Adrenal gland (tissue), 12 donors: ENCODE measurements around the gene APMAP. TPM values are rescaled to one million over a fixed set of nuclear protein-coding genes. Genes with fewer than 3 reads are reported as not detected.

Experiments used
- DNase-seq, 7 donors: peaks; one replicate each; pipeline ENCODE4 v3.0.0-alpha.2; 2019 to 2020
- H3K27ac ChIP-seq, 5 donors: fragments of 200-600 bp; sonication (generic) in 4 of 5; 1 replicate in 3 of 5; 2 replicates in 2 of 5; pipeline versions ENCODE4 v1.5.1 to v1.8.0; 2016 to 2020; ENCODE audit warnings: mild to moderate bottlenecking in 1 of 5
- H3K27me3 ChIP-seq: fragments of 200-600 bp; 2 replicates; pipeline ENCODE4 v1.8.0; 2021
- H3K36me3 ChIP-seq, 2 donors: fragments of 200-600 bp; replicated peaks in 1 of 2; 1 replicate in 1 of 2; 2 replicates in 1 of 2; pipeline versions ENCODE4 v1.5.1 to v1.8.0; 2018 to 2022
- H3K4me1 ChIP-seq, 2 donors: fragments of 200-600 bp; replicated peaks in 1 of 2; 1 replicate in 1 of 2; 2 replicates in 1 of 2; pipeline versions ENCODE4 v1.5.1 to v1.8.0; 2018 to 2021
- H3K4me3 ChIP-seq, 4 donors: fragments of 200-600 bp; sonication (generic) in 3 of 4; one replicate each; pipeline ENCODE4 v1.5.1; 2016 to 2018
- H3K9me3 ChIP-seq, 3 donors: fragments of 200-600 bp; sonication (generic) in 1 of 3; replicated peaks in 1 of 3; 1 replicate in 2 of 3; 2 replicates in 1 of 3; pipeline versions ENCODE4 v1.5.1 to v1.8.0; 2016 to 2021
- POLR2A ChIP-seq, 2 donors: fragments of 450-650 bp; IDR thresholded peaks; one replicate each; pipeline ENCODE4 v1.6.1; 2017; ENCODE audit warnings: antibody characterized with exemption in 2 of 2, mild to moderate bottlenecking in 2 of 2, moderate library complexity in 1 of 2
- WGBS, 4 donors: extraction: QIAGEN DNeasy Blood & Tissue Kit in 2 of 4; methylation state at CpG; one replicate each; pipeline versions ENCODE4 v1.1.5 to v1.1.7; 2013 to 2017; 5-methylcytosine and 5-hydroxymethylcytosine counted together
- intact Hi-C, 2 donors: fragments of 100-400 bp; cut with DNase I; formaldehyde crosslinking; loops; one replicate each; pipeline versions ENCODE4 v1.14.1 to v1.15.0; 2022 to 2023
- polyA plus RNA-seq, 3 donors: library from polyadenylated mRNA; stranded (reverse); fragments of 200-250 nt in 2 of 3; fragments of 350-450 nt in 1 of 3; fragmentation: Illumina TruSeq in 1 of 3; extraction: RNeasy Lipid Tissue Mini Kit (QIAGEN cat#74804) in 1 of 3; gene quantifications; one replicate each; pipeline ENCODE4 v1.2.3, GENCODE V29; 2013 to 2014
- total RNA-seq, 9 donors: library from RNA; depleted of rRNA in 4 of 9; stranded (reverse); fragments of >200 nt in 4 of 9; fragments of 120-200 nt in 1 of 9; fragmentation: NEBNext Ultra II Directional in 1 of 9; extraction: Animal tissue kit (Norgen Biotek cat#: 25700) in 1 of 9; gene quantifications; one replicate each; pipeline versions ENCODE4 v1.1.0 to v1.2.4, GENCODE V29; 2013 to 2023
- TF ChIP-seq, protein P1 (sequence below), 6 experiments: fragments of 450-650 bp in 4 of 6; fragments of 200-600 bp in 2 of 6; sonication (generic) in 1 of 6; IDR thresholded peaks; 1 replicate in 5 of 6; 2 replicates in 1 of 6; pipeline versions ENCODE4 v1.5.1 to v1.8.0; 2016 to 2021; ENCODE audit warnings: antibody characterized with exemption in 6 of 6, mild to moderate bottlenecking in 2 of 6, moderate library complexity in 1 of 6
- donor health status: healthy with polysubstance abuse.
- donor health status: Bipolar disorder and iron deficiency.
- donor health status: DM: yes; HTN: yes; CAD: no.
- donor health status: DM: no; HTN: no; CAD: no.
- donor health status: DM: no; HTN: no; CAD: no.
- donor health status: DM: yes; HTN: yes; CAD: no.

The APMAP gene
- total and polyA plus RNA-seq, 12 donors: 30.3 to 110 (median 69.7) TPM

DNA sequence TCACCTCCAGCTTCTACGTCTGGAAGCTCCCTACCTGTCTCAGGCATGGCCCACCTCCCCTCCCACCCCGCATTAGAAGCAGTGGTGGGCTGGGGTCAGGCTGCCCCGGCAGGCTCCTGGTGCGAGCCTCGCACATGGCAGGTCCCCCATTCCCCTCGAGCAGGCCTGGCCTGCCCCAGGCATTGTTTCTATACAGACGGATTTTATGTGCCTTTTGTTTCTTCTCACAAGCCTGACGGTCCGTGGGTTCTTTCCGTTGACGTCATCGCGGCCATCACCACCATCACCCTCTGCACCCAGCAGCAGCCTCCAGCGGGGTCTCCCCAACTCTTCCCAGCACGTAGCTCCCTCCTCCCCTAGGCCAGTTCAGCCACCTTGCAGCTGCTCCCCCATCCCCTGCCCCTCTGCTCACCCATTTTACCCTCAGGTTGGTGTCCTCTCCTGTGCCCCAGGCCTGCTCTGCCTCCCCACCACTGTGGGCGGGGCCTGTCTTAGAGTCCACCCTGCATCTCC lies 38.9 kb downstream of the APMAP start:
- no peak overlapping the region for H3K4me3 ChIP-seq
- H3K4me1 ChIP-seq: no peaks in the 10 kb centered on the region
- H3K36me3 ChIP-seq: peaks cover 0 to 3% of the 10 kb centered on the region in 2 donors
- H3K27ac ChIP-seq: no peak overlapping the region
- no peaks in the 10 kb centered on the region for H3K9me3 ChIP-seq
- DNase-seq: peak in 2 of 7 donors; percentile 18 to 48
- no peaks in the 10 kb centered on the region for H3K27me3 ChIP-seq
- WGBS, 4 donors: 81 to 87% (median 83%) methylated on average over 16 of the region's 16 CpGs
- intact Hi-C loops: no loop called here
- TF ChIP-seq, protein P1, sequence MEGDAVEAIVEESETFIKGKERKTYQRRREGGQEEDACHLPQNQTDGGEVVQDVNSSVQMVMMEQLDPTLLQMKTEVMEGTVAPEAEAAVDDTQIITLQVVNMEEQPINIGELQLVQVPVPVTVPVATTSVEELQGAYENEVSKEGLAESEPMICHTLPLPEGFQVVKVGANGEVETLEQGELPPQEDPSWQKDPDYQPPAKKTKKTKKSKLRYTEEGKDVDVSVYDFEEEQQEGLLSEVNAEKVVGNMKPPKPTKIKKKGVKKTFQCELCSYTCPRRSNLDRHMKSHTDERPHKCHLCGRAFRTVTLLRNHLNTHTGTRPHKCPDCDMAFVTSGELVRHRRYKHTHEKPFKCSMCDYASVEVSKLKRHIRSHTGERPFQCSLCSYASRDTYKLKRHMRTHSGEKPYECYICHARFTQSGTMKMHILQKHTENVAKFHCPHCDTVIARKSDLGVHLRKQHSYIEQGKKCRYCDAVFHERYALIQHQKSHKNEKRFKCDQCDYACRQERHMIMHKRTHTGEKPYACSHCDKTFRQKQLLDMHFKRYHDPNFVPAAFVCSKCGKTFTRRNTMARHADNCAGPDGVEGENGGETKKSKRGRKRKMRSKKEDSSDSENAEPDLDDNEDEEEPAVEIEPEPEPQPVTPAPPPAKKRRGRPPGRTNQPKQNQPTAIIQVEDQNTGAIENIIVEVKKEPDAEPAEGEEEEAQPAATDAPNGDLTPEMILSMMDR (IDR thresholded peaks at IDR 0.05): no peak
- TF ChIP-seq POLR2A (IDR thresholded peaks at IDR 0.05): no peak

DNA sequence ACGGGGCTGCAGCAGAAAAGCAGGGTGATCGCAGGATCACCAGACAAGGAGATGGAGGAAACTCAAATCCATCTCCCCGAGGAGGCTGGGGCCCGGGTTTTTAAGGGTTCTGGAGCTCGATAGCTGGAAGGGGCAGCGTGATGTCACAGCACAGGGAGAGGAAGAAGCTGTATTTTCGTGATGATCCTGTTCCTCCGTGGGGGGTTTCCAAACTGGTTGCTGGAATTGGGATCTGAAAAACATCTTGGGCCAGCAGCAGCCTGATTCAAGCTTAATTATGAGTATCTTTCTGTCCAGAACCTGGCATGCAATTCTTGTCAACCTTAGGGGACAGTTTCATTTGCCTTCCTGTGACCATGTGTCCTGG lies 39.4 kb downstream of the APMAP start:
- Histone ChIP-seq H3K9me3 (no peaks in the 10 kb centered on the region), H3K27me3 (no peaks in the 10 kb centered on the region), H3K27ac (no peak overlapping the region), H3K4me1 (no peaks in the 10 kb centered on the region), H3K4me3 (no peak overlapping the region), H3K36me3 (no peaks in the 10 kb centered on the region)
- TF ChIP-seq, protein P1 (IDR thresholded peaks at IDR 0.05): no peak
- no peak for TF ChIP-seq POLR2A (IDR thresholded peaks at IDR 0.05)
- WGBS, 4 donors: 73 to 95% (median 76%) methylated on average over 8 of the region's 8 CpGs
- intact Hi-C loops: no loop called here
- no peak for DNase-seq

DNA sequence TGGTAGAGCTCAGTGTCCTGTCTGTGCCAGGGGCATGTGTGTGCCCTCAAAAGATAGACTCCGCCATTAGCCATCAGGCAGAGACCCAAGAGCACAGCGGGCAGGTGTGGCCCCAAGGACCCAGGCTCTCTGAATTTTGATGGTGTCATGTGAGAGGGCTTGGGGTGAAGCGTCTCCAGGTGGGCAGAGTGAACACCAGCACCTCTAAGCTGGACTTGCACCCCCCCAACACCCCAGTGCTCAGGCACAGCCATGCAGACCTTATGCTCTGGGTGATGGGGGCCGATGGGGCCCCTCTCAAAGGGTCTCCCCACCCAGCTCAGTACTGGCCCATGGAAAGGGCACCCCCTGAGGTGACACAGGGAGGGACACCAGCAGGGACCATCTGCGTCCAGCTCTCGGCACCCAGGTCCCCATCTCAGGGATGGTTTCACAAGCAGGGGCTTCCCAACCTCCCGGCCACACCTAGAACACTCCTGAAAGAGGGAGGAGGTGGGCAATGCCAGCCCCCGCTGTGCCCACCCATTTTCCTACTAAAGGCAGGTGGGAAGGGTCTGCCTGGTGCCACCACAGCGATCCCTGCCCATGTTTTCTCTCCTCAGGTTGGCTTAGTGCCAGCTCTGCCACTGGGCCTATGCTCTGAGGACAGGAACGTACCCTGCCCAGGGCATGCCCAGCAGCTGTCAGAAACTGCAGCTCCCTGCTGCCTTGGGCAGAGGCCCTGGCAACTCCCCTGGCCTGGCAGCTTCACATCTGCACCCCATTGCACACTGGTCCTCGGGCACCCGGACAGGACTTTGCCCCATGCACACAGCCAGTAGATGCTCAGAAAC lies 40.0 kb downstream of the APMAP start:
- peak in 2 of 7 donors; percentile 18 to 51 for DNase-seq
- Histone ChIP-seq H3K27me3 (no peaks in the 10 kb centered on the region), H3K4me3 (no peak overlapping the region), H3K27ac (no peak overlapping the region), H3K9me3 (no peaks in the 10 kb centered on the region), H3K36me3 (no peaks in the 10 kb centered on the region), H3K4me1 (no peaks in the 10 kb centered on the region)
- intact Hi-C loops: no loop called here
- WGBS, 4 donors: 83 to 96% (median 89%) methylated on average over 5 to 12 of the region's 12 CpGs
- TF ChIP-seq POLR2A (IDR thresholded peaks at IDR 0.05): no peak
- TF ChIP-seq, protein P1 (IDR thresholded peaks at IDR 0.05): no peak

DNA sequence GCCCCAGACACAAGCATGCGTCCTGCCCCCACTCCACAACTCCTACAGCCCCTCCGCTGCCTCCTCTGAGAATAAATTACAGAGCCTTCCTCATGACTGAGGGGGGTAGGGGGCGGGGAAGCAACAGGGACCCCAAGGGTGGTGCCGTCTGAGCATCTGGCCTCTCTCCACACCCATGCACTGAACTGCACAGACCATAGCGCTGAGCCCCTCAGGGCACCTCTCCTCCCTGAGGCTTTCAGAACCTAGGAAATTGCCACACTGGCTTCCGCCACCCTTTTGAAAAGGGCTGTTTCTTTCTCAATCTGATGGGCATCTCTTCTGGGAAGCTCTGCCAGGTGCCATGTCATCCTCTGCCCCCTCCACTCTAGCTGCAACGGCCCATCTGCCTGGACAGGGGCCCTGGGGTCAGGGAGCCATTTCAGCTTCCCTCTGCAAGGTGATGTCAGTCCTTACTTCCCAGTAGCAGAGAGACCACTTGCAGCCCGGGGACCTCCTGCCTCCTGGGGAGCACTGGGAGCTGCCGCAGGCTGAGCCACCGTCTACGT lies 40.9 kb downstream of the APMAP start:
- intact Hi-C loops: no loop called here
- WGBS, 4 donors: 29 to 42% (median 41%) methylated on average over 6 to 11 of the region's 11 CpGs
- no peaks in the 10 kb centered on the region for H3K9me3 ChIP-seq
- no peak for TF ChIP-seq POLR2A (IDR thresholded peaks at IDR 0.05)
- no peaks in the 10 kb centered on the region for H3K27me3 ChIP-seq
- H3K4me3 ChIP-seq: no peak overlapping the region
- peak in 2 of 7 donors; percentile 16 to 45 for DNase-seq
- no peaks in the 10 kb centered on the region for H3K36me3 ChIP-seq
- H3K4me1 ChIP-seq: no peaks in the 10 kb centered on the region
- no peak overlapping the region for H3K27ac ChIP-seq
